ENCODE results near the gene RHBDD1.
A peak's percentile ranks its signal among the peaks of the same experiment; 100 is the strongest.

The RHBDD1 gene

GRCh38 chr2:226890286-226890685 is 54.4 kb downstream of the RHBDD1 start:
- Histone ChIP-seq H3K4me3 (ENCODE audit: low read depth, low read length) (no peak overlapping the region), H2BK12ac (ENCODE audit: low read length) (no peak overlapping the region), H3K36me3 (ENCODE audit: control insufficient read depth in 1 of 2, insufficient read depth in 2 of 2, low read length in 2 of 2) (peaks cover 0 to 2% of the 10 kb centered on the region in 2 experiments), H3K27ac (ENCODE audit: low read depth, low read length) (no peak overlapping the region), H3K23ac (ENCODE audit: low read length) (no peak overlapping the region), H3K79me2 (ENCODE audit: control insufficient read depth, insufficient read depth, low read length, poor library complexity) (no peaks in the 10 kb centered on the region), H3K18ac (ENCODE audit: low read length) (no peak overlapping the region), H4K12ac (ENCODE audit: low read depth, low read length) (no peak overlapping the region), H3K9me3 (ENCODE audit: insufficient read depth, low read depth, low read length) (no peaks in the 10 kb centered on the region), H3K79me1 (ENCODE audit: low read length) (no peaks in the 10 kb centered on the region), H3K4ac (ENCODE audit: low read depth, low read length) (no peak overlapping the region), H2AK5ac (ENCODE audit: low read length) (no peak overlapping the region), H3K9ac (ENCODE audit: low read length) (no peak overlapping the region), H3K14ac (ENCODE audit: low read length) (no peak overlapping the region), H4K91ac (ENCODE audit: low read depth, low read length) (no peak overlapping the region), H4K8ac (ENCODE audit: low read depth, low read length) (no peak overlapping the region), H3K27me3 (ENCODE audit: insufficient read depth, low read length) (no peaks in the 10 kb centered on the region), H3K4me2 (ENCODE audit: low read length) (no peak overlapping the region), H2AFZ (ENCODE audit: insufficient read depth, low read length, poor library complexity) (no peak overlapping the region), H2BK5ac (ENCODE audit: low read depth, low read length, poor library complexity) (no peak overlapping the region), H2BK120ac (ENCODE audit: insufficient read depth, low read length, poor library complexity) (no peak overlapping the region), H3K4me1 (ENCODE audit: control insufficient read depth in 1 of 2, insufficient read depth in 2 of 2, low read length in 2 of 2) (peaks cover 2 to 9% of the 10 kb centered on the region in 2 experiments)
- no CpG with 5 or more reads among the region's 1 CpG for WGBS (ENCODE audit: extremely low coverage, insufficient coverage, insufficient read length)
- peak; percentile 58 to 85 for DNase-seq

GRCh38 chr2:226891780-226892590 is 56.1 kb downstream of the RHBDD1 start:
- no peak overlapping the region for H4K91ac ChIP-seq (ENCODE audit: low read depth, low read length)
- no peak overlapping the region for H3K14ac ChIP-seq (ENCODE audit: low read length)
- H3K36me3 ChIP-seq (ENCODE audit: control insufficient read depth in 1 of 2, insufficient read depth in 2 of 2, low read length in 2 of 2) = peaks cover 0 to 2% of the 10 kb centered on the region in 2 experiments
- H2AFZ ChIP-seq (ENCODE audit: insufficient read depth, low read length, poor library complexity) = no peak overlapping the region
- no peaks in the 10 kb centered on the region for H3K9me3 ChIP-seq (ENCODE audit: insufficient read depth, low read depth, low read length)
- H4K8ac ChIP-seq (ENCODE audit: low read depth, low read length) = no peak overlapping the region
- no peaks in the 10 kb centered on the region for H3K79me1 ChIP-seq (ENCODE audit: low read length)
- no peak overlapping the region for H2BK5ac ChIP-seq (ENCODE audit: low read depth, low read length, poor library complexity)
- peaks cover 2 to 5% of the 10 kb centered on the region in 2 experiments for H3K4me1 ChIP-seq (ENCODE audit: control insufficient read depth in 1 of 2, insufficient read depth in 2 of 2, low read length in 2 of 2)
- no peak overlapping the region for H3K18ac ChIP-seq (ENCODE audit: low read length)
- WGBS (ENCODE audit: extremely low coverage, insufficient coverage, insufficient read length) = no CpG with 5 or more reads among the region's 2 CpGs
- H3K79me2 ChIP-seq (ENCODE audit: control insufficient read depth, insufficient read depth, low read length, poor library complexity) = no peaks in the 10 kb centered on the region
- H3K27me3 ChIP-seq (ENCODE audit: insufficient read depth, low read length) = no peaks in the 10 kb centered on the region
- no peak overlapping the region for H3K27ac ChIP-seq (ENCODE audit: low read depth, low read length)
- H2BK12ac ChIP-seq (ENCODE audit: low read length) = no peak overlapping the region
- DNase-seq = peak in 1 of 2 donors; percentile 81
- no peak overlapping the region for H2AK5ac ChIP-seq (ENCODE audit: low read length)
- H3K4ac ChIP-seq (ENCODE audit: low read depth, low read length) = no peak overlapping the region
- no peak overlapping the region for H3K4me2 ChIP-seq (ENCODE audit: low read length)
- H2BK120ac ChIP-seq (ENCODE audit: insufficient read depth, low read length, poor library complexity) = no peak overlapping the region
- no peak overlapping the region for H3K9ac ChIP-seq (ENCODE audit: low read length)
- no peak overlapping the region for H3K4me3 ChIP-seq (ENCODE audit: low read depth, low read length)
- no peak overlapping the region for H4K12ac ChIP-seq (ENCODE audit: low read depth, low read length)
- H3K23ac ChIP-seq (ENCODE audit: low read length) = no peak overlapping the region

DNA sequence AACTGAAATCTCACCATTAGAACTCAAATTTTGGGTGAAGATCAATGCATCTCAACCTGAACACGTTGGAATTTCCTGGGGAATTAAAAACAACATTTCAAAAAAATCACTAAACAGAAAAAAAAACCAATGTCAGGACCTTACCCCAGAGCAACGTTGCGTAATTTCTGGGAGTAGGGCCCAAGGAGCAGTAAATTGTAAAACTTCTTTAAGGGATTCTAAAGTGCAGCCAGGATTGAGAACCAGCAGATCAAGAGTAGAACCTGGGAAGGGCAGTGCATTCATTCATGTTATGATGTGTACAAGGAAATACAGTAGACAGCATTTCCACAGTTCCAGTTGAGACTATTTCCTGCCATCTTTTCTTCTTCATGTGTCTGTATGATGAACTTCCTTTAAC is 56.9 kb downstream of the RHBDD1 start:
- Histone ChIP-seq H3K27me3 (ENCODE audit: insufficient read depth, low read length) (no peaks in the 10 kb centered on the region), H2BK5ac (ENCODE audit: low read depth, low read length, poor library complexity) (no peak overlapping the region), H2AFZ (ENCODE audit: insufficient read depth, low read length, poor library complexity) (no peak overlapping the region), H4K91ac (ENCODE audit: low read depth, low read length) (no peak overlapping the region), H3K4ac (ENCODE audit: low read depth, low read length) (no peak overlapping the region), H3K4me2 (ENCODE audit: low read length) (no peak overlapping the region), H3K23ac (ENCODE audit: low read length) (no peak overlapping the region), H3K9ac (ENCODE audit: low read length) (no peak overlapping the region), H2BK12ac (ENCODE audit: low read length) (no peak overlapping the region), H3K27ac (ENCODE audit: low read depth, low read length) (no peak overlapping the region), H3K18ac (ENCODE audit: low read length) (no peak overlapping the region), H3K4me3 (ENCODE audit: low read depth, low read length) (no peak overlapping the region), H4K12ac (ENCODE audit: low read depth, low read length) (no peak overlapping the region), H3K9me3 (ENCODE audit: insufficient read depth, low read depth, low read length) (no peaks in the 10 kb centered on the region), H3K14ac (ENCODE audit: low read length) (no peak overlapping the region), H4K8ac (ENCODE audit: low read depth, low read length) (no peak overlapping the region), H3K79me1 (ENCODE audit: low read length) (no peaks in the 10 kb centered on the region), H3K4me1 (ENCODE audit: control insufficient read depth in 1 of 2, insufficient read depth in 2 of 2, low read length in 2 of 2) (peaks cover 2 to 5% of the 10 kb centered on the region in 2 experiments), H3K36me3 (ENCODE audit: control insufficient read depth in 1 of 2, insufficient read depth in 2 of 2, low read length in 2 of 2) (peaks cover 0 to 2% of the 10 kb centered on the region in 2 experiments), H2AK5ac (ENCODE audit: low read length) (no peak overlapping the region), H2BK120ac (ENCODE audit: insufficient read depth, low read length, poor library complexity) (no peak overlapping the region), H3K79me2 (ENCODE audit: control insufficient read depth, insufficient read depth, low read length, poor library complexity) (no peaks in the 10 kb centered on the region)
- no CpG with 5 or more reads among the region's 3 CpGs for WGBS (ENCODE audit: extremely low coverage, insufficient coverage, insufficient read length)
- no peak for DNase-seq

- no peak overlapping the region for H4K12ac ChIP-seq (ENCODE audit: low read depth, low read length)
- H3K79me2 ChIP-seq (ENCODE audit: control insufficient read depth, insufficient read depth, low read length, poor library complexity) = no peaks in the 10 kb centered on the region
- no peak overlapping the region for H2BK12ac ChIP-seq (ENCODE audit: low read length)
- H3K36me3 ChIP-seq (ENCODE audit: control insufficient read depth in 1 of 2, insufficient read depth in 2 of 2, low read length in 2 of 2) = peaks cover 0 to 2% of the 10 kb centered on the region in 2 experiments
- H3K27me3 ChIP-seq (ENCODE audit: insufficient read depth, low read length) = no peaks in the 10 kb centered on the region
- H3K27ac ChIP-seq (ENCODE audit: low read depth, low read length) = no peak overlapping the region
- no peaks in the 10 kb centered on the region for H3K79me1 ChIP-seq (ENCODE audit: low read length)
- no peak overlapping the region for H3K14ac ChIP-seq (ENCODE audit: low read length)
- H2BK5ac ChIP-seq (ENCODE audit: low read depth, low read length, poor library complexity) = no peak overlapping the region
- H2AFZ ChIP-seq (ENCODE audit: insufficient read depth, low read length, poor library complexity) = no peak overlapping the region
- H3K4me2 ChIP-seq (ENCODE audit: low read length) = no peak overlapping the region
- WGBS (ENCODE audit: extremely low coverage, insufficient coverage, insufficient read length) = no CpG with 5 or more reads among the region's 4 CpGs
- peaks cover 0 to 2% of the 10 kb centered on the region in 2 experiments for H3K4me1 ChIP-seq (ENCODE audit: control insufficient read depth in 1 of 2, insufficient read depth in 2 of 2, low read length in 2 of 2)
- no peak overlapping the region for H4K8ac ChIP-seq (ENCODE audit: low read depth, low read length)
- no peak overlapping the region for H2BK120ac ChIP-seq (ENCODE audit: insufficient read depth, low read length, poor library complexity)
- H3K4ac ChIP-seq (ENCODE audit: low read depth, low read length) = no peak overlapping the region
- H2AK5ac ChIP-seq (ENCODE audit: low read length) = no peak overlapping the region
- no peak overlapping the region for H3K9ac ChIP-seq (ENCODE audit: low read length)
- DNase-seq = no peak
- no peak overlapping the region for H4K91ac ChIP-seq (ENCODE audit: low read depth, low read length)
- H3K23ac ChIP-seq (ENCODE audit: low read length) = no peak overlapping the region
- no peaks in the 10 kb centered on the region for H3K9me3 ChIP-seq (ENCODE audit: insufficient read depth, low read depth, low read length)
- H3K4me3 ChIP-seq (ENCODE audit: low read depth, low read length) = no peak overlapping the region
- H3K18ac ChIP-seq (ENCODE audit: low read length) = no peak overlapping the region
Measured at GRCh38 chr2:226893216-226893615, 57.4 kb downstream of the RHBDD1 start.
